Mammary epithelial cell (primary cell): ENCODE data around the gene RGS2.

Experiments used
- CTCF ChIP-seq, 2 donors: IDR thresholded peaks in 1 of 2; conservative IDR thresholded peaks in 1 of 2; 2 replicates each; pipeline ENCODE4 v1.5.1; 2011 to 2012; ENCODE audit warnings: inconsistent platforms in 2 of 2, low read length in 2 of 2, mild to moderate bottlenecking in 2 of 2, control low read depth in 1 of 2, low read depth in 1 of 2; ENCODE audit not compliant: insufficient read depth in 1 of 2; ENCODE audit errors: extremely low read depth in 1 of 2
- EZH2 ChIP-seq: IDR thresholded peaks from 2 replicates; pipeline ENCODE4 v1.6.1; 2012; ENCODE audit warnings: low read length, inconsistent platforms, borderline replicate concordance

GRCh38 chr1:192764675-192765074 lies 44.2 kb upstream of the RGS2 start:
- TF ChIP-seq CTCF (conservative IDR thresholded peaks at IDR 0.05 in 1 of 2, IDR thresholded peaks at IDR 0.05 in 1 of 2; ENCODE audit: extremely low read depth in 1 of 2, insufficient read depth in 1 of 2, low read depth in 1 of 2, low read length in 2 of 2) = no peak
- no peak for TF ChIP-seq EZH2
